GM12878 (cell line): ENCODE data around the gene MPDZ. TPM values are rescaled to one million over a fixed set of nuclear protein-coding genes. Genes with fewer than 3 reads are reported as not detected.

Experiments used
- ATAC-seq: fragments of 200-7000 bp; cut with Tn5 transposase; 3 replicates; pipeline ENCODE4 v1.9.1; 2020; ENCODE audit warnings: mild to moderate bottlenecking, moderate library complexity
- BruUV-seq: library from RNA; stranded (reverse); fragments of 400-500 nt; replicated peaks from 2 replicates; lab custom pipeline; 2021; lab: Mats Ljungman, UMichigan
- CTCF ChIA-PET: fragments of 300-600 bp; sonication (Branson Sonifier 250); formaldehyde crosslinking; extraction: SDS; loops from one replicate; lab custom pipeline; 2021; ENCODE audit warnings: inconsistent platforms; lab: Yijun Ruan, JAX
- POLR2A ChIA-PET: fragments of 350-600 bp; formaldehyde crosslinking; extraction: SDS; loops from one replicate; lab custom pipeline; 2021; ENCODE audit warnings: inconsistent platforms; lab: Charles Lee
- RAD21 ChIA-PET: fragments of 300-600 bp; sonication (Branson Sonifier 250); formaldehyde crosslinking; loops from one replicate; lab custom pipeline; 2023; ENCODE audit warnings: antibody characterized with exemption; ENCODE audit not compliant: unreplicated experiment; lab: Charles Lee
- SMC1A ChIA-PET: fragments of 300-600 bp; sonication (Branson Sonifier 250); formaldehyde crosslinking; loops from one replicate; lab custom pipeline; 2023; ENCODE audit not compliant: unreplicated experiment, uncharacterized antibody; lab: Charles Lee
- DNase-seq: peaks from one replicate; pipeline ENCODE4 v3.0.0-alpha.2; 2011; ENCODE audit warnings: low read depth, low spot score
- FAIRE-seq: peaks from 3 replicates; lab custom pipeline; 2011; peaks lifted over from hg19 to GRCh38; lab: Jason Lieb, UNC
- H2AFZ ChIP-seq: 2 replicates; pipeline ENCODE4 v1.6.0; 2011; ENCODE audit warnings: low read depth, low read length, control low read depth; ENCODE audit not compliant: control insufficient read depth
- H3K27ac ChIP-seq: 2 replicates; pipeline ENCODE4 v1.5.1; 2011; ENCODE audit warnings: control low read depth; ENCODE audit not compliant: control insufficient read depth, insufficient read depth
- H3K27me3 ChIP-seq, 2 experiments: replicated peaks in 1 of 2; 2 replicates each; pipeline versions ENCODE4 v1.6.0 to v1.6.1; 2011; ENCODE audit warnings: low read length in 1 of 2; ENCODE audit not compliant: control insufficient read depth in 2 of 2, insufficient read depth in 2 of 2
- H3K36me3 ChIP-seq, 2 experiments: 2 replicates each; pipeline ENCODE4 v1.5.1; 2011; ENCODE audit warnings: low read length in 1 of 2; ENCODE audit not compliant: control insufficient read depth in 2 of 2, insufficient read depth in 2 of 2
- H3K4me1 ChIP-seq: 2 replicates; pipeline ENCODE4 v1.6.1; 2011; ENCODE audit warnings: mild to moderate bottlenecking, low read length, moderate library complexity, mixed read lengths; ENCODE audit not compliant: control insufficient read depth, insufficient read depth
- H3K4me2 ChIP-seq: 2 replicates; pipeline ENCODE4 v1.6.0; 2011; ENCODE audit warnings: control low read depth; ENCODE audit not compliant: control insufficient read depth, insufficient read depth
- H3K4me3 ChIP-seq: fragments of 200-600 bp; sonication (generic); 2 replicates; pipeline ENCODE4 v1.5.1; 2016
- H3K79me2 ChIP-seq: 2 replicates; pipeline ENCODE4 v1.6.0; 2011; ENCODE audit warnings: low read length; ENCODE audit not compliant: control insufficient read depth, insufficient read depth
- H3K9ac ChIP-seq: 2 replicates; pipeline ENCODE4 v1.8.0; 2011; ENCODE audit warnings: low read length, control low read depth, mixed read lengths; ENCODE audit not compliant: control insufficient read depth, insufficient read depth
- H3K9me3 ChIP-seq: replicated peaks from 3 replicates; pipeline ENCODE4 v1.5.1; 2011; ENCODE audit warnings: mild to moderate bottlenecking, low read length; ENCODE audit not compliant: control insufficient read depth, insufficient read depth
- H4K20me1 ChIP-seq: 2 replicates; pipeline ENCODE4 v1.6.0; 2011; ENCODE audit not compliant: control insufficient read depth, insufficient read depth
- CHD4 ChIP-seq: fragments of 200-600 bp; sonication (generic); IDR thresholded peaks from 2 replicates; pipeline ENCODE4 v1.6.1; 2016; ENCODE audit warnings: mild to moderate bottlenecking
- CUX1 ChIP-seq: IDR thresholded peaks from 2 replicates; pipeline ENCODE4 v1.6.1; 2012; ENCODE audit warnings: improper control_type of control experiment, low read depth, low read length; ENCODE audit not compliant: insufficient replicate concordance
- ELK1 ChIP-seq: IDR thresholded peaks from 2 replicates; pipeline ENCODE4 v1.6.1; 2012; ENCODE audit warnings: low read depth, low read length, improper control_type of control experiment
- IRF3 ChIP-seq: fragments of 450-650 bp; IDR thresholded peaks from 2 replicates; pipeline ENCODE4 v1.6.1; 2014; ENCODE audit warnings: mild to moderate bottlenecking
- IRF5 ChIP-seq: fragments of 450-650 bp; IDR thresholded peaks from 2 replicates; pipeline ENCODE4 v1.6.1; 2017; ENCODE audit warnings: borderline replicate concordance
- KAT2A ChIP-seq: conservative IDR thresholded peaks from 2 replicates; pipeline ENCODE4 v1.6.1; 2011; ENCODE audit warnings: low read depth, low read length; ENCODE audit not compliant: control insufficient read depth
- MTA2 ChIP-seq: fragments of 450-650 bp; IDR thresholded peaks from 2 replicates; pipeline ENCODE4 v1.6.1; 2016; ENCODE audit warnings: low read depth, mild to moderate bottlenecking, moderate library complexity
- RFX5 ChIP-seq: IDR thresholded peaks from 2 replicates; pipeline ENCODE4 v1.6.1; 2011; ENCODE audit warnings: low read depth, low read length, improper control_type of control experiment
- SIX5 ChIP-seq: IDR thresholded peaks from 2 replicates; pipeline ENCODE4 v1.6.1; 2011; ENCODE audit warnings: mild to moderate bottlenecking, low read depth, low read length, moderate library complexity; ENCODE audit not compliant: severe bottlenecking
- ZNF687 ChIP-seq: fragments of 450-650 bp; IDR thresholded peaks from 2 replicates; pipeline ENCODE4 v1.6.1; 2017; ENCODE audit warnings: mild to moderate bottlenecking, moderate library complexity
- WGBS: methylation state at CpG from one replicate; pipeline ENCODE4 v1.1.6; 2016; ENCODE audit warnings: low lambda C conversion rate; ENCODE audit not compliant: insufficient replicate concordance, insufficient coverage; ENCODE audit errors: missing lambda C conversion rate; 5-methylcytosine and 5-hydroxymethylcytosine counted together
- in situ Hi-C: fragments of 300-500 bp; cut with MboI; formaldehyde crosslinking; loops from 9 replicates; pipeline ENCODE4 v1.14.3; 2018; ENCODE audit warnings: mixed read lengths
- intact Hi-C: fragments of 100-400 bp; cut with micrococcal nuclease; formaldehyde crosslinking; loops from one replicate; pipeline ENCODE4 v1.14.2; 2022; ENCODE audit not compliant: unreplicated experiment
- polyA plus RNA-seq, 11 experiments: library from polyadenylated mRNA; depleted of rRNA in 4 of 11; unstranded in 6 of 11; stranded (reverse) in 5 of 11; fragments of >200 nt; fragmentation: Nextera tagmentation in 4 of 11; fragmentation: Illumina TruSeq in 1 of 11; extraction: Ambion mirVana in 4 of 11; extraction: Trizol in 1 of 11; gene quantifications; 1 replicate in 1 of 11; 2 replicates in 10 of 11; pipeline versions ENCODE4 v1.2.1 to v1.2.3, GENCODE V29; 2011 to 2016; ENCODE audit warnings: inconsistent platforms in 2 of 11, missing spikeins in 2 of 11, low read depth in 1 of 11
- total RNA-seq, 4 experiments: library from RNA; depleted of rRNA in 3 of 4; stranded (reverse); fragments of >200 nt in 3 of 4; fragmentation: Illumina TruSeq in 1 of 4; extraction: Trizol in 1 of 4; gene quantifications; 2 replicates each; pipeline versions ENCODE4 v1.2.1 to v1.2.3, GENCODE V29; 2013 to 2021

Gene MPDZ
- total and polyA plus RNA-seq, 10 of the 15 experiments (the other 5 are each of a cell fraction or from before 2014, with no cell fraction given) = 0.36 TPM; not detected in 9

- no peak for FAIRE-seq
- Histone ChIP-seq H3K4me3 (no peak overlapping the region), H3K79me2 (no peaks in the 10 kb centered on the region), H3K36me3 (no peaks in the 10 kb centered on the region), H3K4me2 (no peak overlapping the region), H3K9me3 (no peaks in the 10 kb centered on the region), H3K27ac (no peak overlapping the region), H3K9ac (no peak overlapping the region), H3K4me1 (no peaks in the 10 kb centered on the region), H2AFZ (no peak overlapping the region), H3K27me3 (no peaks in the 10 kb centered on the region), H4K20me1 (no peaks in the 10 kb centered on the region)
- intact Hi-C loops = no loop called here
- no peak for ATAC-seq
- in situ Hi-C loops = no loop called here
- WGBS = 50% methylated on average over 29 of the region's 29 CpGs
- ChIA-PET POLR2A (no interaction called here), CTCF (no interaction called here), SMC1A (no interaction called here), RAD21 (no interaction called here)
- no peak for DNase-seq
- BruUV-seq = no TSS peak
- TF ChIP-seq CUX1 (no peak), KAT2A (no peak), SIX5 (no peak), CHD4 (no peak), MTA2 (no peak), IRF3 (no peak), ELK1 (no peak), RFX5 (no peak), ZNF687 (no peak), IRF5 (no peak)
Measured at GRCh38 chr9:13322828-13323550, 43.5 kb upstream of the MPDZ start.
